GM19238 (cell line): ENCODE results near the gene RXRA.

Source experiments
- DNase-seq: peaks from one replicate; pipeline ENCODE4 v3.0.0; 2011; ENCODE audit warnings: low spot score; ENCODE audit not compliant: insufficient read length

Gene RXRA

GRCh38 chr9:134367061-134367460 is 40.8 kb downstream of the RXRA start:
- no peak for DNase-seq

DNA sequence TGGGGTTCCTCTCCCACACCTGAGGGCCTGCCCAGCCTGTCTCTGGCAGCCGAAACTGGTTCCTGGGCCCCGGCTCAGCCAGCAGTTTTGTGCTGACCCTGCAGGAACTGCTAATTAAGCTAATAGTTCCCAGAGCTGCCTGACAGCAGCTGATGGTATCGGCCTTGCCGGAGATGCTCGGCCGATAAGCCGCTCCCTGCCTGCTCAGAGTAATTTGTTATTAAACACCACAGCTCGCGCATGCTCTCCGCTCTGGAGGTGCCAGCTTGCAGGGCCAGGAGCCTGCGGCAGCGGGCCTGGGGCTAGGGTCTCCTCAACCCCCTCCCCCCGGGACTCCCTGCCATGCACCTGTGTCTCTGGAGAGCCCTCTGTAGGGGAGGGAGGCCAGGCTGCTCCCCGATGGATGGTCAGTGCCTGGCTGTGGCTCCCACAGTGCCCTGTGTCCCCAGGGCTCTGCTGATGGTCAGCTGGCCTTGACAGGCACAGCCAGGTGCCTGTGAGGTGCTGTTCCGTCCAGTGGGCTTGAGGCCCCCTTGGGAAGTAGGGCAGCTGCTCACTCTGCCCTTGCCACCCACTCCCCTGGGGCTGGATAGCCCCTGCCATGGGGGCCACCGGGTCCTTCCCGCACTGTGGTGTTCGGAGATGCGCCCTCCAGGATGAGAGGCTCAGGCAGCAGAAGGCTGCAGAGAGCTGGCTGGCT is 41.7 kb downstream of the RXRA start:
- DNase-seq, result no peak

DNA sequence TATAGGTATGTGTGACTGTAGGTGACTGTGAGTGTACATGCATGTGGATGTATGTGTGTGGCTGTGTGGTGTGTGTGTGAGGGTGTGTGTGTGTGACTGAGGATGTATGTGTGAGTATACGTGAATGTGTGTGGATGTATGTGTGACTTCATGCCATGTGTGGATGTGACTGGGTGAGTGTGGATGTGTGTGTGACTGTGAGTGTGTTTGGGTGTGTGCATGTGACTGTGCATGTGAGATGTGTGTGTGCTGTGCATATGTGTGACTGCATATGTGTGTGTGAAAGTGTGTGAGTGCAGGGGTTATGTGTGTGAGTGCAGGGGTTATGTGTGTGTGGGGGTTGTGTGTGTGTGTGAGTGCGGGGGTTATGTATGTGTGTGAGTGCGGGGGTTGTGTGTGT is 42.3 kb downstream of the RXRA start:
- no peak for DNase-seq

GRCh38 chr9:134369416-134370212 is 43.4 kb downstream of the RXRA start:
- DNase-seq, result no peak

GRCh38 chr9:134370213-134370492 is 43.9 kb downstream of the RXRA start:
- DNase-seq, result no peak

DNA sequence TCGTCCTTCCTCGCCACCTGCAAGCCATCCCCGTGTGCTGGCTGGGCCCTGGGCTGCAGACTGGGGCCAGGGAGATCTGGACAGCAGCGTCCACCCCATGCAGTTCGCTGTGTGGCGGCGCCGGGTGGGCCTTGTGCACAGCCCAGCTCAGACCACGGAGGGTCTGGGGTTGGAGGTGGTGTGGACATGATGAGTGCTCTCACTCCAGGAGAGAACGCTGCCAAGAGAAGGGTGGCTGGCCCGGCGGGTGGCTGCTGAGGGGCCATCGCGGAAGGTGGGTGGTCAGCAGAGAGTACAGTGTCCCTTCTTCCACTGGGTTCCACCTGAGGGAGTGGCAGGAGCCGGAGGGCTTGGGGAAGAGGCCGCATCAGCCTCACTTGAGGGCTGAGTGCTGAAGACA is 44.4 kb downstream of the RXRA start:
- no peak for DNase-seq

DNA sequence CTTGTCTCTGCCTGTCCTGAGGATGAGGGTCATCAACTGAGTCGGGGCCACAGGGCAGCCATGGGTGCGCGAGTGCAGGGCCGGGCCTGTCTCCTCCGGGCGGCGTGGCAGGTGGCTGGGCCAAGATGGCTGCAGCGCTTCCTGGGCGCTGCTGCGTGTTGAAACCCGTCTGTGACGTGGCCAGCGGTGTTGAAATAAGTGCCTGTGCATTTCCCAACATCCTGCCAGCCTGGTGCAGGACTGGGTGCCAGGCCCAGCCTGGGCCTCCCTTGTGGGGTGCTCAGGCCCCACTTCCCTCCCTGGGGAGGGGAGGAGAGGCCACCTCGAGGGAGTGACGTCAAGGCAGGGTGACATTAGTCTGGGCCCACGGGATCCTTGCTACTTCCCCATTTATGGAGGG is 45.5 kb downstream of the RXRA start:
- DNase-seq, result no peak

DNA sequence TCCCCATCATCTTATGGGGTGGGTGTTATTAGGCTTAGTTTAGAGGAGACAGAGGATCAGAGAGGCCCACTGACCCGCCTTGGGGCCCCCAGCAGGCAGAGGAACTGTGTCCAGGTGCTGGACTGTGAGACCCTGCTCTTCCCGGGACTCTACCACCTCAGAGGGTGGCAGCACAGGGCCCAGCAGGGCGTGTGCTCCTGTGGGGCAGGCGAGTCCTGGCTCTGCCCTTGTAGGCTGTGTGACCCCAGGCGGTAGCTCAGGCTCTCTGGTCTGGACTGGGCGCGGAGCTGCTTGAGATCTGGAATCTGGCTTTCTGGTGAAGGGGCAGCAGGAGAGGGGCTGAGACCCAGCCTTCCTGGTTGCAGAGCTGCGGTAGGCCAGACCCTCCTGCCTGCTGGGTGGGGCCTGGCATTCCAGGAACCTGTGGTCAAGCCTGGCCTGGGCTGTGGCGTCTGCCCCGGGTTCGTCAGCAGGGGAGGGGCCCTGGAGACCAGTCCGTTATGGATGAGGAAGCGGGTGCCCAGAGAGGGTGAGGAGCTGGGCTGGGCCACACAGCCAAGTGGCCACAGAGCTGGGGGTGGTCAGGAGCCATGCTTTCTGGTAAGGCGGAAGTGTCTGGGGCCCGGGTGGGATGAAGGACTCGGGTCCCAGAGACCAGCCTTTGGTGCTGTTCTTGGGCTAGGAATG is 46.5 kb downstream of the RXRA start:
- DNase-seq, result no peak

GRCh38 chr9:134373269-134373668 is 47.0 kb downstream of the RXRA start:
- no peak for DNase-seq

GRCh38 chr9:134373953-134374300 is 47.7 kb downstream of the RXRA start:
- no peak for DNase-seq

GRCh38 chr9:134374301-134375010 is 48.2 kb downstream of the RXRA start:
- no peak for DNase-seq

GRCh38 chr9:134375011-134375390 is 48.7 kb downstream of the RXRA start:
- DNase-seq, result no peak

DNA sequence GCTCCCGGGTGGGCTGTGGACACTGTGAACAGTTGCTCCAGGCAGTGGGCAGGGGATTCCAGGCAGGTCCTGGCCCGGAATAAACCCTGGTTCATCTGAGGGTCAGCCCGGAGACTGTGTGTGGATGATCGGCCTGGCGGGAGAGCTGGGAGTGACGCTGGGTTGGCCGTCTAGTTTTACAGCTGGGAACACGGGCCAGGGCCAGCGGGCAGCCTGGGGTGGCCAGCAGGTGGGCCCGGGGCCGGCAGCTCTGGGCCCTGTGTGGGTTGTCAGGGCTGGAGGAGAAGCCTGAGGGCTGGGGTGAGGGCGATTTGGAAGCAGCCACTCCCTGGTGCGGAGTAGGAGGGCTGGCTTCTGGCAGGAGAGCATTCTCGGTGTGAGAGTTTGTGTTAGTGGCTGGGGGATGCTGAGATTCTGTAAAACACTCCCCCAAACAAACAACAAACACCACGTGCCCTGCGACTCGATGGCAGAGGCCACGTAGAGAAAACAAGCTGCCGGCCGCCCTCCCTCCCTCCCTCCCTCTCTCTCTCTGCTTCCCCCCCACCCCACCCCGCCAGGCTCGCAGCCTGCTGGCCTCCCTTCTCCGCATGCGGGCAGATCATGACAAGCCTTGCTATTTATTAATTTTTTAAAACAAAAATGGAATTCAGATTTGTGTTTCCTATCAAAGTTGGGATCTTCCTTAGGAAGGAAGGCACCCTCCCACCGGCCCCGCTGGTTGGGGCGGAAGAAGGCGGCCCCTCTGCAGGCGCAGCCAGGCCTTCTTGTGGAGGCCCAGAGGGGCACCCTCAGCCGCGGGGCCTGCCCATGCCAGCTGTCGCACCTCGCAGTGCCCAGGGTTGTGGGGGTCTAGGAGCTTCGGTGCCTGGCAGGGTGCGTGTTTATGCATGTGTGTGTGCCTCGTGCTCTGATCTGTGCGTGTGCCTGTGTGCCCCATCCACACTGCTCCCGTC is 49.5 kb downstream of the RXRA start:
- no peak for DNase-seq

GRCh38 chr9:134376386-134377142 is 50.3 kb downstream of the RXRA start:
- DNase-seq, result no peak

DNA sequence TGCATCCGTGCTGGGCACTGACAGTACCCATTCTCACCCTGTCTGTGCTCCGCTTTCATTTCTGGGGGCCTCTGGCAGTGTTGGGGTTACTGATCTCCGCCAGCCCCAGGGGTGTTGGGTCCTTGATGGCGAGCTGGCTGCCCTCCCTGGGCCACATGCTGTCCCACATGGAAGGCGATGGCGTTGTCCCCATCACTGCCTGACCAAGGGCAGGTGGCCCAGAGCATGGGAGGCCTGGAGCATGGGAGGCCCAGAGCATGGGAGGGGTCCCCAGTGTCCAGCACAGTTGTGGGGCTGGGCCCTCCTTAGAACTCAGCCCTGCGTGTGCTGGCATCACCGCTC is 50.9 kb downstream of the RXRA start:
- no peak for DNase-seq

- DNase-seq, result no peak
These were observed 51.7 kb downstream of the RXRA start for GRCh38 chr9:134377976-134378375.

DNA sequence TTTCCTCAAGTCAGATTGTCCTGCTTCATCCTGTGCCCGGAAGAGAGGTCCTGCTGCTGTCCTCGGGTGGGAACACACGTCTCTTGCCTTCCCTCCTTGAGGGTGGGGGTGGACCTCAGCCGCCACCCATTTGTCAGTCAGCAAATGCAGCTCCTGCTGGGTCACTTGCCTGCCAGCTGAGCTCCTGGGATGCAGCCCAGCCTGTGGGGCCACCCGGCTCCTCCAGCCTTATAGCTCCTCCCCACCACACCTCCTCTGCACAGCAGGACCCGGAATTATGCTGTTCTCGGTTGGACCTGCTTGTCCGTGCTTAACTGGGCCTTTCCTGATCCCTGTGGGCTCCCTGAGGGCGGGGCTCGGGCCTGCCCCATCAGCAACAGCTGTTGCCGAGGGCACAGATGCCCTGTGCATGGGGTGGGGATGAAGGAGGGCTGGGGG is 52.7 kb downstream of the RXRA start:
- DNase-seq, result no peak

GRCh38 chr9:134379831-134380365 is 53.6 kb downstream of the RXRA start:
- no peak for DNase-seq

DNA sequence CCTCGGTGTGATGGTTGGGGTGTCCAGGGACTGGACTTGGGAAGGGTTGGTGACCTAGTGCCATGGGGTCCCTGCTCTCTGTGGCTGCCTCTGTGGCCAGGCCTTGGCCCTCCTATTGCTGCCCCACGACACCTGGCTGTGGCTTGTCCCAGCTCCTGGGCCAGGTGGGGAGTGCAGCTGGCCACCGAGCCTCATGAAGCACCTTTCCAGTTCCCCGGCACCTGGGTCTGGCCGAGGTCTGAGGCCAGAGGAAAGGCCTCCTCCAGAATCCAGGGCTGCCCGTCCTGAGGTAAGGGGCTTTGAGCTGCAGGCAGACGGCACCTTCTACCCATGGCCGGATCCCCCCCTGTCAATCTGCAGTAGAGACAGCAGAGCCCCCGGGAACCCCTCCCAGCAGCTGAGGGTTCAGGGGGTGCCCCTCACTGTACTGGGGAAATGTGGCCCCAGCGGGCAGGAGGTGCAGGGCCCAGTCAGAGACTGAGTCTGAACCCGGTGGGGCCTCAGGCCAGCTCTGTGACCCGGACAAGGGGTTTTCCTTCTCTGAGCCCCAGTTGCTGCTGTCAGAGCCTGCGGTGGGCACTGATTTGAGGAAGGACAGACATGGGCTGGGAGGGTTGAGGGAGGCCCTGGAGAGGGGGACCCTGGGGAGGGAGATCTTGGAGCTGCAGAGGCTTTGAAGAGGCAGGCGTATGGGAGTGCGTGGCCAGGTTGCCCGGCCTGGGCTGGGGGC is 54.5 kb downstream of the RXRA start:
- DNase-seq, result no peak
